Activated CD4-positive, alpha-beta T cell treated with anti-CD3 and anti-CD28 coated beads, Interleukin-2, amount 50 U/mL, for 24 hours (primary cell): Measurements from ENCODE around the gene GALNT9.

Source experiments
- DNase-seq, 2 donors: peaks; one replicate each; pipeline ENCODE4 v3.0.0-alpha.2; 2020; ENCODE audit warnings: low read depth in 1 of 2, low spot score in 1 of 2

Gene GALNT9

GRCh38 chr12:132217800-132218526 is 111.4 kb downstream of the GALNT9 start:
- DNase-seq: no peak

- DNase-seq: no peak
Observed at GRCh38 chr12:132217371-132217770, 112.0 kb downstream of the GALNT9 start.

- no peak for DNase-seq
Observed at GRCh38 chr12:132216354-132216987, 112.9 kb downstream of the GALNT9 start.

GRCh38 chr12:132215299-132215989 is 113.9 kb downstream of the GALNT9 start:
- no peak for DNase-seq

GRCh38 chr12:132214891-132215290 is 114.5 kb downstream of the GALNT9 start:
- no peak for DNase-seq

- DNase-seq: no peak
Observed at GRCh38 chr12:132214161-132214476, 115.3 kb downstream of the GALNT9 start.

- DNase-seq: no peak
Observed at GRCh38 chr12:132213359-132214160, 115.8 kb downstream of the GALNT9 start.

- DNase-seq: no peak
Observed at GRCh38 chr12:132211816-132212215, 117.6 kb downstream of the GALNT9 start.

GRCh38 chr12:132211326-132211725 is 118.1 kb downstream of the GALNT9 start:
- DNase-seq: no peak

GRCh38 chr12:132210223-132211055 is 119.0 kb downstream of the GALNT9 start:
- DNase-seq: no peak

- DNase-seq: no peak
Observed at GRCh38 chr12:132209619-132210222, 119.7 kb downstream of the GALNT9 start.

GRCh38 chr12:132208153-132208823 is 121.1 kb downstream of the GALNT9 start:
- no peak for DNase-seq

- no peak for DNase-seq
Observed at GRCh38 chr12:132207083-132207775, 122.2 kb downstream of the GALNT9 start.

- no peak for DNase-seq
Observed at GRCh38 chr12:132206046-132206434, 123.3 kb downstream of the GALNT9 start.

- no peak for DNase-seq
Observed at GRCh38 chr12:132205271-132206045, 123.9 kb downstream of the GALNT9 start.

GRCh38 chr12:132204793-132205270 is 124.6 kb downstream of the GALNT9 start:
- no peak for DNase-seq

- no peak for DNase-seq
Observed at GRCh38 chr12:132204063-132204792, 125.2 kb downstream of the GALNT9 start.
